GM13977 (cell line): ENCODE measurements around the gene USP30.
"Not testable (repeated sequence)": the region's sequence is repeated elsewhere in the genome, so short reads cannot be mapped to it uniquely, and the experiment has no call there.

Source experiments
- DNase-seq: peaks from one replicate; pipeline ENCODE4 v3.0.0; 2012; ENCODE audit warnings: low spot score
- CTCF ChIP-seq: IDR thresholded peaks from 2 replicates; pipeline ENCODE4 v1.5.1; 2012; ENCODE audit warnings: mild to moderate bottlenecking, control low read depth; ENCODE audit not compliant: insufficient read depth; ENCODE audit errors: extremely low read depth, missing control alignments
- in situ Hi-C: fragments of 300-500 bp; cut with MboI; formaldehyde crosslinking; loops from one replicate; pipeline ENCODE4 v1.12.0; 2022; ENCODE audit warnings: low sequenced_read_pairs, low pct_unique_long_range_greater_than_20kb, mixed read lengths, inconsistent platforms; ENCODE audit not compliant: unreplicated experiment

Gene USP30

GRCh38 chr12:109016978-109017377 is 35.4 kb upstream of the USP30 start:
- in situ Hi-C loops: no loop called here
- no peak for TF ChIP-seq CTCF
- no peak for DNase-seq

- no peak for DNase-seq
- in situ Hi-C loops: no loop called here
- TF ChIP-seq CTCF: no peak
Observed at GRCh38 chr12:109018296-109018695, 34.1 kb upstream of the USP30 start.

- TF ChIP-seq CTCF: no peak
- no peak for DNase-seq
- in situ Hi-C loops: no loop called here
Observed at GRCh38 chr12:109020146-109020795, 32.1 kb upstream of the USP30 start.

- in situ Hi-C loops: no loop called here
- no peak for TF ChIP-seq CTCF
- DNase-seq: no peak
Observed at GRCh38 chr12:109020796-109021380, 31.5 kb upstream of the USP30 start, which contains the start of gene SVOP. TSS of gene SVOP (minus strand) at chr12:109021068. CDS start at chr12:109020868, 200 bp downstream.

- TF ChIP-seq CTCF: no peak
- DNase-seq: no peak
- in situ Hi-C loops: no loop called here
Observed at GRCh38 chr12:109027767-109028166, 24.6 kb upstream of the USP30 start.

GRCh38 chr12:109028624-109029023 is 23.8 kb upstream of the USP30 start:
- DNase-seq, in situ Hi-C loops: not testable (repeated sequence)

- in situ Hi-C loops: no loop called here
- no peak for DNase-seq
- no peak for TF ChIP-seq CTCF
Observed at GRCh38 chr12:109029411-109029810, 23.0 kb upstream of the USP30 start.
